ENCODE measurements around the gene SLC1A5.
A peak's percentile ranks its signal among the peaks of the same experiment; 100 is the strongest.

Gene SLC1A5

GRCh38 chr19:46742926-46743480, 45.4 kb downstream of the SLC1A5 start:
- no peak for DNase-seq (ENCODE audit: low read depth)

GRCh38 chr19:46741447-46741846, 46.9 kb downstream of the SLC1A5 start:
- no peak for DNase-seq (ENCODE audit: low read depth)

- no peak for DNase-seq (ENCODE audit: low read depth)
Measured at GRCh38 chr19:46739290-46739771, 49.1 kb downstream of the SLC1A5 start.

- DNase-seq (ENCODE audit: low read depth) = no peak
Measured at GRCh38 chr19:46737761-46738171, 50.6 kb downstream of the SLC1A5 start.

GRCh38 chr19:46737298-46737654, 51.1 kb downstream of the SLC1A5 start:
- DNase-seq (ENCODE audit: low read depth) = no peak

- no peak for DNase-seq (ENCODE audit: low read depth)
Measured at GRCh38 chr19:46736531-46737297, 51.7 kb downstream of the SLC1A5 start.

- no peak for DNase-seq (ENCODE audit: low read depth)
Measured at GRCh38 chr19:46733690-46734292, 54.6 kb downstream of the SLC1A5 start.

- DNase-seq (ENCODE audit: low read depth) = peak; percentile 65
Measured at GRCh38 chr19:46732966-46733689, 55.3 kb downstream of the SLC1A5 start.

- peak; percentile 50 for DNase-seq (ENCODE audit: low read depth)
Measured at GRCh38 chr19:46732172-46732938, 56.0 kb downstream of the SLC1A5 start.

GRCh38 chr19:46731584-46731983, 56.8 kb downstream of the SLC1A5 start:
- DNase-seq (ENCODE audit: low read depth) = peak; percentile 38

- peak; percentile 93 for DNase-seq (ENCODE audit: low read depth)
Measured at GRCh38 chr19:46731007-46731501, 57.3 kb downstream of the SLC1A5 start.

- no peak for DNase-seq (ENCODE audit: low read depth)
Measured at GRCh38 chr19:46730595-46730994, 57.8 kb downstream of the SLC1A5 start.

- no peak for DNase-seq (ENCODE audit: low read depth)
Measured at GRCh38 chr19:46730187-46730586, 58.2 kb downstream of the SLC1A5 start.

- DNase-seq (ENCODE audit: low read depth) = no peak
Measured at GRCh38 chr19:46729696-46730095, 58.7 kb downstream of the SLC1A5 start.

GRCh38 chr19:46728693-46729339, 59.6 kb downstream of the SLC1A5 start:
- no peak for DNase-seq (ENCODE audit: low read depth)

GRCh38 chr19:46728208-46728607, 60.2 kb downstream of the SLC1A5 start:
- no peak for DNase-seq (ENCODE audit: low read depth)

- no peak for DNase-seq (ENCODE audit: low read depth)
Measured at GRCh38 chr19:46727757-46728156, 60.6 kb downstream of the SLC1A5 start.

- no peak for DNase-seq (ENCODE audit: low read depth)
Measured at GRCh38 chr19:46726971-46727501, 61.4 kb downstream of the SLC1A5 start.

GRCh38 chr19:46726551-46726950, 61.8 kb downstream of the SLC1A5 start:
- no peak for DNase-seq (ENCODE audit: low read depth)

- DNase-seq (ENCODE audit: low read depth) = no peak
Measured at GRCh38 chr19:46725859-46726393, 62.5 kb downstream of the SLC1A5 start.

All from amniotic epithelial cell (primary cell).